Activated CD4-positive, alpha-beta T cell treated with anti-CD3 and anti-CD28 coated beads, Interleukin-2, amount 10 ng/mL, durations not matched to agents 7 days and 5 days (primary cell): ENCODE data around the gene TK2. TPM values are rescaled to one million over a fixed set of nuclear protein-coding genes. Genes with fewer than 3 reads are reported as not detected.

ENCODE experiments used
- CTCF ChIA-PET: fragments of 350-600 bp; sonication (Branson Sonifier 250); formaldehyde crosslinking; loops from one replicate; lab custom pipeline; 2021; ENCODE audit warnings: antibody characterized with exemption; lab: Charles Lee
- POLR2A ChIA-PET: fragments of 350-600 bp; sonication (Branson Sonifier 250); formaldehyde crosslinking; loops from one replicate; lab custom pipeline; 2021; ENCODE audit warnings: antibody characterized with exemption; lab: Charles Lee
- DNase-seq: peaks from one replicate; pipeline ENCODE4 v3.0.0-alpha.2; 2020
- H3K27ac Mint-ChIP-seq: one replicate; pipeline ENCODE4 v1.8.0; 2021; ENCODE audit warnings: mild to moderate bottlenecking, moderate library complexity, mixed read lengths
- H3K27me3 Mint-ChIP-seq: one replicate; pipeline ENCODE4 v1.8.0; 2021; ENCODE audit warnings: mixed read lengths
- H3K36me3 Mint-ChIP-seq: one replicate; pipeline ENCODE4 v1.8.0; 2021; ENCODE audit warnings: low read depth, mixed read lengths
- H3K4me1 Mint-ChIP-seq: one replicate; pipeline ENCODE4 v1.8.0; 2021; ENCODE audit warnings: mixed read lengths
- H3K4me3 Mint-ChIP-seq: one replicate; pipeline ENCODE4 v1.8.0; 2021; ENCODE audit warnings: mild to moderate bottlenecking, moderate library complexity, mixed read lengths
- H3K9me3 Mint-ChIP-seq: one replicate; pipeline ENCODE4 v1.8.0; 2021; ENCODE audit warnings: mixed read lengths
- total RNA-seq, 2 experiments: library from RNA; stranded (reverse); gene quantifications; one replicate each; pipeline ENCODE4 v1.2.3, GENCODE V29; 2021

Gene TK2
- total RNA-seq, 2 experiments from 2014 or later = 7.4 to 9.3 TPM

- POLR2A ChIA-PET = no interaction called here
- CTCF ChIA-PET = interaction anchor here (0.8 to 2.1 kb wide), 7 partner anchors 8 to 111 kb away, joined by 3 to 10 read pairs (median 4); no protein-coding TSS in a partner anchor
- peak overlapping the region; percentile 81 for H3K27ac Mint-ChIP-seq
- no peaks in the 10 kb centered on the region for H3K36me3 Mint-ChIP-seq
- H3K4me3 Mint-ChIP-seq = no peak overlapping the region
- no peaks in the 10 kb centered on the region for H3K27me3 Mint-ChIP-seq
- H3K9me3 Mint-ChIP-seq = no peaks in the 10 kb centered on the region
- DNase-seq = peak; percentile 86
- H3K4me1 Mint-ChIP-seq = peaks cover 60% of the 10 kb centered on the region
These were observed 71.0 kb downstream of the TK2 start for GRCh38 chr16:66478733-66479511.

GRCh38 chr16:66477028-66477515 lies 72.8 kb downstream of the TK2 start:
- DNase-seq = no peak
- Mint-ChIP-seq H3K4me3 (no peak overlapping the region), H3K36me3 (no peaks in the 10 kb centered on the region), H3K9me3 (no peaks in the 10 kb centered on the region), H3K27ac (no peak overlapping the region), H3K4me1 (peaks cover 53% of the 10 kb centered on the region), H3K27me3 (no peaks in the 10 kb centered on the region)
- ChIA-PET CTCF (interaction anchor here (0.9 to 3.2 kb wide), 15 partner anchors 9 to 174 kb away, joined by 3 to 11 read pairs (median 4); no protein-coding TSS in a partner anchor), POLR2A (interaction anchor here (0.7 kb wide), 1 partner anchor 18 kb away, joined by 4 read pairs; no protein-coding TSS in a partner anchor)

DNA sequence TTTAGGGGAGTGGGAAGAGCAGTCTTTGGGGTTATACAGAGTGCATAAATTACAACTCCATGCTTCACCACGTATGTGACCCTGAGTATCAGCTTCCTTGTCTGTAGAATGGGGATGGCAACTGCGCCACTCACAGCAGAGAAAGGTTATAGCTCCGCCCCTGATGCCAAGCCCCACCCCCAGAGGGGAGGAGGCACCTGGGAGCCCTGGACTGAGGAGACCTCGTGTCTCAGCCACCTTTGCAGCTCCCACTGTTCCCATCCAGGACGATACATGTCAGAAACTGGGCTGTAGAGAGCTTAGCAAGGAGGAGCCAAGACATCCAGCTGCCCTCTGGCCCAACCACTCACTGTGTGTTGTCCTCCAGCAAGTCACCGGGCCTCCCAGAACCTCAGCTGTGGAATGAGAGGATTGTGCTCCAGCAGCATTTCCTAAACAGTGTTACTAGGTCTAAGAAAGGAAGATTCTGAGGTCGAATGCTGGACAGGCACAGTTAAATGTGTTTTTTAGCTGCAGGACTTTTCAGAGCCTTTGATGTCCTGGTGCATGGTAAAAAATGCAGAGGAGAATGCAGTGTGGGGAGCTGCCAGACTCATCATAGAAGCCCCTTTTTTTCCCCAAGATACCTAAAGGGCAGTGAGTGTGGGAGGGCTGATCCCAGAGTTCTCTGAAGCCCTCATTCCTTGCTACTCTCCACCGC lies 73.4 kb downstream of the TK2 start:
- Mint-ChIP-seq H3K36me3 (no peaks in the 10 kb centered on the region), H3K4me3 (no peak overlapping the region), H3K27me3 (no peaks in the 10 kb centered on the region), H3K4me1 (peaks cover 53% of the 10 kb centered on the region), H3K9me3 (no peaks in the 10 kb centered on the region), H3K27ac (peak overlapping the region; percentile 13)
- DNase-seq = peak; percentile 50
- ChIA-PET CTCF (interaction anchor here (0.9 to 3.2 kb wide), 16 partner anchors 8 to 175 kb away, joined by 3 to 11 read pairs (median 4); no protein-coding TSS in a partner anchor), POLR2A (interaction anchor here (0.7 kb wide), 1 partner anchor 18 kb away, joined by 4 read pairs; no protein-coding TSS in a partner anchor)

DNA sequence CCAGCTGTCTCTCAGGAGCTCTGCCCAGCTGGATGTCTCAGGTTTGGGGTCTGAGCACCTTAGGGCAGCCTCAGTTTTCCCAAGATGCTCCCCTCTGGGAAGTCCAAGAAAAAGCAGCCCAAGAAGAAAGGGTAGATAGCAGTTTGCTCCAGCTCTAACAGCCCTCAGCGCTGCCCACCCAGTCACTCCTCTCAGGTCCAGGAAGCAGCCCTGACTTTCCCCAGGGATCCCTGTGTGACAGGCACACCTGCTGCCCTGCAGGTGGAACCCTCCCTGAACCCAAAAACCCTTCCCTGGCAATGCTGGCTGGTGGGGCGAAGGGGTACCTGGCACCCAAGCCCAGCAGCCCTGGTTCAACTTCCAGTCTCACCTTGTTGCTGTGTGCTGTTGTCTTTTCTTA lies 74.7 kb downstream of the TK2 start:
- Mint-ChIP-seq H3K4me1 (peaks cover 53% of the 10 kb centered on the region), H3K36me3 (no peaks in the 10 kb centered on the region), H3K27ac (peak overlapping the region; percentile 10), H3K27me3 (no peaks in the 10 kb centered on the region), H3K4me3 (no peak overlapping the region), H3K9me3 (no peaks in the 10 kb centered on the region)
- no peak for DNase-seq
- CTCF ChIA-PET = interaction anchor here (1.4 to 3.2 kb wide), 7 partner anchors 8 to 133 kb away, joined by 3 to 11 read pairs (median 7); no protein-coding TSS in a partner anchor
- POLR2A ChIA-PET = no interaction called here

- ChIA-PET CTCF (interaction anchor here (1.5 to 3.2 kb wide), 6 partner anchors 8 to 133 kb away, joined by 4 to 17 read pairs (median 8); no protein-coding TSS in a partner anchor), POLR2A (no interaction called here)
- H3K9me3 Mint-ChIP-seq = no peaks in the 10 kb centered on the region
- H3K4me3 Mint-ChIP-seq = no peak overlapping the region
- peak; percentile 83 for DNase-seq
- H3K27me3 Mint-ChIP-seq = no peaks in the 10 kb centered on the region
- H3K36me3 Mint-ChIP-seq = no peaks in the 10 kb centered on the region
- H3K27ac Mint-ChIP-seq = peak overlapping the region; percentile 39
- peaks cover 51% of the 10 kb centered on the region for H3K4me1 Mint-ChIP-seq
These were observed 75.1 kb downstream of the TK2 start for GRCh38 chr16:66474750-66475199.

DNA sequence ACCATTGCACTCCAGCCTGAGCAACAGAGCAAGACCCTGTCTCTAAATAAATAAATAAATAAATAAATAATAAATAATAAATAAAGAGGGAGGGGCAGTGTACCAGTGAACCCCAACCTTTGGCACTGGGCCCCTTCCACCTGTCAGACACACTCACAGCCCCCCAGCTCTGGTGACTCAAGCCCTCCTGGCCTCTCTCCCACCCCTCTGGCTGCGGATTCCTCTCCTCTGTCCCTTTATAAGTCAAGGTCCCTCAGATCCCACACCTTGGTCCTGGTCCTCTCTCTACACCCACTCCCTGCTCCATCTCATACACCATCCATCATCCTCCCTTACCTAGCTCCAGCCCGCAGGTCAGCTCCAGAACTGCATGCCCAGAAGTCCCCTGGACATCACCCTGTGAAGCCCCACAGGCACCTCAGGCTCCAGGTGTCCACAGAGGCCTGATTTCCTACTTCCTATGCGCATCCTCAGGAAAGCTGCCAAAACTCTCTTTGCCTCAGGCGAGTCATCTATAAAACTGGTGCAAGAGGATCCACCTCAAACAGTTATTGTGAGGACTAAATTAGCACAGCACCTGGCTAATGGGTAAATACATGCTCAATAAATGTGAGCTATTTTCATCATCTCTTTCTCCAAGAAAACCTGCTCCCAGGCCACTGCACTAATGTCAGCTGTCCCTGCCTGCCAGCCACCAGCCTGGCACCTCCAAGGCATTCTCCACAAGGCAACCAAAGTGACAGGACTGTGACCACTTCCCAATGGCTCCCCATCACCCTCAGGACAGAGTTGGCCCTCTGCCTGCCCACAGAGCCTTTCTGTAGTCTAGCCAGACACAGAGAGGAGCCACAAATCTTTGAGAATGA lies 76.0 kb downstream of the TK2 start:
- DNase-seq = no peak
- CTCF ChIA-PET = interaction anchor here (0.7 to 3.2 kb wide), 8 partner anchors 8 to 134 kb away, joined by 3 to 17 read pairs (median 6); no protein-coding TSS in a partner anchor
- Mint-ChIP-seq H3K9me3 (no peaks in the 10 kb centered on the region), H3K4me1 (peaks cover 44% of the 10 kb centered on the region), H3K27ac (peak overlapping the region; percentile 58), H3K36me3 (no peaks in the 10 kb centered on the region), H3K4me3 (no peak overlapping the region), H3K27me3 (peaks cover 2% of the 10 kb centered on the region)
- POLR2A ChIA-PET = no interaction called here

GRCh38 chr16:66473051-66473571 lies 76.8 kb downstream of the TK2 start:
- H3K4me3 Mint-ChIP-seq = no peak overlapping the region
- H3K27ac Mint-ChIP-seq = no peak overlapping the region
- ChIA-PET POLR2A (no interaction called here), CTCF (interaction anchor here (1.0 to 2.5 kb wide), 4 partner anchors 10 to 67 kb away, joined by 3 to 17 read pairs (median 8); no protein-coding TSS in a partner anchor)
- H3K27me3 Mint-ChIP-seq = peaks cover 3% of the 10 kb centered on the region
- no peak for DNase-seq
- H3K4me1 Mint-ChIP-seq = peaks cover 37% of the 10 kb centered on the region
- no peaks in the 10 kb centered on the region for H3K9me3 Mint-ChIP-seq
- no peaks in the 10 kb centered on the region for H3K36me3 Mint-ChIP-seq

GRCh38 chr16:66471716-66472393 lies 78.1 kb downstream of the TK2 start:
- peaks cover 5% of the 10 kb centered on the region for H3K27me3 Mint-ChIP-seq
- H3K27ac Mint-ChIP-seq = no peak overlapping the region
- H3K4me1 Mint-ChIP-seq = peaks cover 28% of the 10 kb centered on the region
- POLR2A ChIA-PET = no interaction called here
- H3K4me3 Mint-ChIP-seq = no peak overlapping the region
- CTCF ChIA-PET = interaction anchor here (0.6 to 1.3 kb wide), 2 partner anchors 11 to 65 kb away, joined by 3 read pairs; no protein-coding TSS in a partner anchor
- no peaks in the 10 kb centered on the region for H3K9me3 Mint-ChIP-seq
- DNase-seq = no peak
- H3K36me3 Mint-ChIP-seq = no peaks in the 10 kb centered on the region

DNA sequence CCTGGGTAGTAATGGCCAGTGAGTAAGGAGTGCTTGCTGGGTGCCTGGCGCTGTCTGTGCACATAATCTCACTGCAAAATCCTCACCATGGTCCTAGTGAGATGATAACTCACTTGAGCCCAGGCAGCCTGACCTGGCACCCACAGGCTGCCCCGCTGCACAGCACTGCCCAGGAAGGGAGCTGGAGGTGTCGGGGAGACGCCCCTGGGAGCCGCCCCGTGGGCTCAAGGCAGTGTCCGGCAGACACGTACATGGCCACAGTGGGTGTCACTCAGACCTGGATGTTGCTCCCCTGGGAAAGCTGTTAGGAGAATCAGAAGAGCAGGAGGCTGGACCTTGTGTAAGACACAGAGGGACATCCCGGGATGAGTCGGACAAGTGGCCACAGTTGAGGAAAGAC lies 78.7 kb downstream of the TK2 start:
- H3K4me1 Mint-ChIP-seq = peaks cover 22% of the 10 kb centered on the region
- H3K36me3 Mint-ChIP-seq = no peaks in the 10 kb centered on the region
- H3K4me3 Mint-ChIP-seq = no peak overlapping the region
- no peak overlapping the region for H3K27ac Mint-ChIP-seq
- no peak for DNase-seq
- H3K27me3 Mint-ChIP-seq = peaks cover 6% of the 10 kb centered on the region
- H3K9me3 Mint-ChIP-seq = no peaks in the 10 kb centered on the region
- ChIA-PET POLR2A (no interaction called here), CTCF (interaction anchor here (1.3 kb wide), 1 partner anchor 11 kb away, joined by 3 read pairs; no protein-coding TSS in a partner anchor)

DNA sequence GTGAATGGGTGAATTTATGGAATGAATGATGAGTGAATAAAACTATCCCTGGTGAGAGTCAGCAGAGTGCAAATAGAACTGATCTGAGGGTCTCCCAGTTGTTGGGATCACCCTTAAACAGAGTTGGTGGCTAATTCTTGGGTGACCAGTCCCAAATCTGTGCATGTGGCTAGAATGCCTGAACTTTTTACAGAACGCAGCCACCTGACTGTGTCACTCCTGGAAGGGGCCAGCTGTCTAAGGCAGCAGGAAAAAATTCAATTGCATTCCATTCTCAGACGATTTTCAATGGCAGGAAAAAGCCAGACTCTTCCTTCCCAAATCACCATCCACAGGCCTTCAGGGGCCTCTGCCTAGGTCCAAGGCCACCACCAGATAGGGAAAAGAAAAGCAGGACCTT lies 79.4 kb downstream of the TK2 start:
- H3K4me3 Mint-ChIP-seq = no peak overlapping the region
- H3K4me1 Mint-ChIP-seq = peaks cover 18% of the 10 kb centered on the region
- H3K27me3 Mint-ChIP-seq = peaks cover 8% of the 10 kb centered on the region
- no peaks in the 10 kb centered on the region for H3K9me3 Mint-ChIP-seq
- CTCF ChIA-PET = interaction anchor here (1.3 kb wide), 1 partner anchor 10 kb away, joined by 3 read pairs; no protein-coding TSS in a partner anchor
- DNase-seq = no peak
- no peaks in the 10 kb centered on the region for H3K36me3 Mint-ChIP-seq
- POLR2A ChIA-PET = no interaction called here
- H3K27ac Mint-ChIP-seq = no peak overlapping the region

GRCh38 chr16:66469947-66470546 lies 79.9 kb downstream of the TK2 start:
- CTCF ChIA-PET = interaction anchor here (2.7 kb wide), 1 partner anchor 12 kb away, joined by 7 read pairs; no protein-coding TSS in a partner anchor
- Mint-ChIP-seq H3K27me3 (peaks cover 12% of the 10 kb centered on the region), H3K4me1 (peaks cover 15% of the 10 kb centered on the region), H3K36me3 (no peaks in the 10 kb centered on the region), H3K4me3 (no peak overlapping the region), H3K27ac (no peak overlapping the region), H3K9me3 (no peaks in the 10 kb centered on the region)
- POLR2A ChIA-PET = no interaction called here
- DNase-seq = no peak
